SK-N-MC (cell line): ENCODE data around the gene PPP1R12B.

Experiments
- EZH2 ChIP-seq: fragments of 200-600 bp; sonication (generic); IDR thresholded peaks from one replicate; pipeline ENCODE4 v1.6.1; 2017; ENCODE audit warnings: antibody characterized with exemption
- FOXP2 ChIP-seq: optimal IDR thresholded peaks from 2 replicates; pipeline ENCODE3; 2011; ENCODE audit warnings: mild to moderate bottlenecking, moderate library complexity; ENCODE audit not compliant: insufficient read depth; ENCODE audit errors: extremely low read length, control extremely low read depth
- POLR2AphosphoS5 ChIP-seq: IDR thresholded peaks from 2 replicates; pipeline ENCODE4 v1.6.1; 2012; ENCODE audit warnings: mild to moderate bottlenecking, low read depth, low read length, borderline replicate concordance

DNA sequence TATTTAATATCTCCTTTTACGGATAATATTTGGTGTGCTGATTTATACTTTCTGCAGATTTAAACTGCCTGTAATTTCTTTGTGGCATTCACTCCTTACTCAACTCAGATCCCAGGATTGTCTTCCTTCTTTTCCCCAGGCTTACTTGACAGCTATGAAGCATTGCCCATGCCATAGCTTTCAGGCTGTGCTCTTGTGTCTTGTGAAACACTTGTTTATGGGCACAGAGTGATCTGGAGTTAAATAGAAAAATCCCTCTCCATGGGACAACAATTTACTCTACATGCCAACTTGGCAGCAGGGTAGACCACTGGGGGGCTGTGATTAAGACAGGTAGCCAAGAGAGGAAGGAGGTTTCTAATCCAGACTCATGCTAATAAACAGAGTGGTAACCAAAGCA is 57.4 kb downstream of the PPP1R12B start:
- TF ChIP-seq EZH2 (no peak), POLR2AphosphoS5 (no peak), FOXP2 (no peak)
